GM12878 (cell line): ENCODE measurements around the gene AFG1L.

Source experiments
- MTA3 ChIP-seq: IDR thresholded peaks from 2 replicates; pipeline ENCODE4 v1.6.1; 2012; ENCODE audit warnings: low read length, inconsistent platforms, borderline replicate concordance
- POLR2A ChIP-seq: IDR thresholded peaks from 2 replicates; pipeline ENCODE4 v1.6.1; 2011; ENCODE audit warnings: low read depth, mild to moderate bottlenecking, low read length
- SP1 ChIP-seq: IDR thresholded peaks from one replicate; pipeline ENCODE4 v1.6.1; 2011; ENCODE audit warnings: low read depth, low read length
- TF ChIP-seq, protein P1 (sequence below), 3 experiments: IDR thresholded peaks in 2 of 3; conservative IDR thresholded peaks in 1 of 3; 2 replicates each; pipeline ENCODE4 v1.5.1; 2011; ENCODE audit warnings: low read depth in 3 of 3, low read length in 3 of 3, mild to moderate bottlenecking in 3 of 3, control low read depth in 2 of 3, moderate library complexity in 2 of 3, inconsistent platforms in 1 of 3, mixed read lengths in 1 of 3; ENCODE audit not compliant: control insufficient read depth in 2 of 3, insufficient read depth in 1 of 3; ENCODE audit errors: extremely low read depth in 1 of 3

DNA sequence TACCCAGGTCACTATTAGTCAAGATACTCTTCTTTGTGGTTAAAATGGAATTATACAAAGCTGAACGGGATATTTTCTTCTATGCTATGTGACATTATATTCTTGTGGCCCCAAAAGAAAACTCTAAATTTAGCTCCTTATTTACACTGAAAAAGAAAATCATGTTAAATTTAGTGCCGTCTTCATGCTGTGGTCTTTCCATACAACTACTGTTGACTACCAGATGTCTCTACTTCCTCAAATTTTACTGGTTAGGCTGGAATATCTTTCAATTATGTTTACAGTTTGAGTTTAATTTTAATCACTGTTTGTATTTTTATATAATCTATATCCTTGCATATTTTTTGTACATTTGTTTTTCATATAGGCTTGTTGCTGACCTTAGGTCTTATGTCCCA, 170.2 kb downstream of the AFG1L start:
- TF ChIP-seq SP1 (no peak), POLR2A (no peak), MTA3 (no peak)
- TF ChIP-seq, protein P1, sequence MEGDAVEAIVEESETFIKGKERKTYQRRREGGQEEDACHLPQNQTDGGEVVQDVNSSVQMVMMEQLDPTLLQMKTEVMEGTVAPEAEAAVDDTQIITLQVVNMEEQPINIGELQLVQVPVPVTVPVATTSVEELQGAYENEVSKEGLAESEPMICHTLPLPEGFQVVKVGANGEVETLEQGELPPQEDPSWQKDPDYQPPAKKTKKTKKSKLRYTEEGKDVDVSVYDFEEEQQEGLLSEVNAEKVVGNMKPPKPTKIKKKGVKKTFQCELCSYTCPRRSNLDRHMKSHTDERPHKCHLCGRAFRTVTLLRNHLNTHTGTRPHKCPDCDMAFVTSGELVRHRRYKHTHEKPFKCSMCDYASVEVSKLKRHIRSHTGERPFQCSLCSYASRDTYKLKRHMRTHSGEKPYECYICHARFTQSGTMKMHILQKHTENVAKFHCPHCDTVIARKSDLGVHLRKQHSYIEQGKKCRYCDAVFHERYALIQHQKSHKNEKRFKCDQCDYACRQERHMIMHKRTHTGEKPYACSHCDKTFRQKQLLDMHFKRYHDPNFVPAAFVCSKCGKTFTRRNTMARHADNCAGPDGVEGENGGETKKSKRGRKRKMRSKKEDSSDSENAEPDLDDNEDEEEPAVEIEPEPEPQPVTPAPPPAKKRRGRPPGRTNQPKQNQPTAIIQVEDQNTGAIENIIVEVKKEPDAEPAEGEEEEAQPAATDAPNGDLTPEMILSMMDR (IDR thresholded peaks at IDR 0.05 in 2 of 3, conservative IDR thresholded peaks at IDR 0.05 in 1 of 3; ENCODE audit: control insufficient read depth in 2 of 3, extremely low read depth in 1 of 3, insufficient read depth in 1 of 3, low read depth in 3 of 3, low read length in 3 of 3) = no peak
